ENCODE results near the gene CORIN.

CORIN gene, protein sequence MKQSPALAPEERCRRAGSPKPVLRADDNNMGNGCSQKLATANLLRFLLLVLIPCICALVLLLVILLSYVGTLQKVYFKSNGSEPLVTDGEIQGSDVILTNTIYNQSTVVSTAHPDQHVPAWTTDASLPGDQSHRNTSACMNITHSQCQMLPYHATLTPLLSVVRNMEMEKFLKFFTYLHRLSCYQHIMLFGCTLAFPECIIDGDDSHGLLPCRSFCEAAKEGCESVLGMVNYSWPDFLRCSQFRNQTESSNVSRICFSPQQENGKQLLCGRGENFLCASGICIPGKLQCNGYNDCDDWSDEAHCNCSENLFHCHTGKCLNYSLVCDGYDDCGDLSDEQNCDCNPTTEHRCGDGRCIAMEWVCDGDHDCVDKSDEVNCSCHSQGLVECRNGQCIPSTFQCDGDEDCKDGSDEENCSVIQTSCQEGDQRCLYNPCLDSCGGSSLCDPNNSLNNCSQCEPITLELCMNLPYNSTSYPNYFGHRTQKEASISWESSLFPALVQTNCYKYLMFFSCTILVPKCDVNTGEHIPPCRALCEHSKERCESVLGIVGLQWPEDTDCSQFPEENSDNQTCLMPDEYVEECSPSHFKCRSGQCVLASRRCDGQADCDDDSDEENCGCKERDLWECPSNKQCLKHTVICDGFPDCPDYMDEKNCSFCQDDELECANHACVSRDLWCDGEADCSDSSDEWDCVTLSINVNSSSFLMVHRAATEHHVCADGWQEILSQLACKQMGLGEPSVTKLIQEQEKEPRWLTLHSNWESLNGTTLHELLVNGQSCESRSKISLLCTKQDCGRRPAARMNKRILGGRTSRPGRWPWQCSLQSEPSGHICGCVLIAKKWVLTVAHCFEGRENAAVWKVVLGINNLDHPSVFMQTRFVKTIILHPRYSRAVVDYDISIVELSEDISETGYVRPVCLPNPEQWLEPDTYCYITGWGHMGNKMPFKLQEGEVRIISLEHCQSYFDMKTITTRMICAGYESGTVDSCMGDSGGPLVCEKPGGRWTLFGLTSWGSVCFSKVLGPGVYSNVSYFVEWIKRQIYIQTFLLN

DNA sequence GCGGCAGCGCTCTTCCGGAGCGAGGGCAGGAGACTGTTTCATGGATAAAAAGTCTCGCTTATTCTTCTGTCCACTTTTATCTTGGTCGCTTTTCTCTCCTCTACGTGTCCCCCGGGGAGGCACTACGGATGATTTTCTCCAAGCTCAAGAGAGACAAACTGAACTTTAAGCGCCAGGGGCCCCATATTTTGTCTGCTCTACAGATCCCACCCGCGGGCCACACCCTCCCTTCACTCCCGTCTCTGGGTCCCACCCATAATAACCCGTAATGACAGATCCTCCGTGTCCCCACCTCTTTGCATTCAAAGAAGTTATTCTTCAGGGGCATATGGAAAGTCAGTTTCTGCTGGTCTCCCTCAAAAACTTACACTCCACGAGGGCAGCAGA is at the start of gene CORIN:
Gene CORIN, minus strand, starts transcription at position 160 of the 387 bp plus-strand sequence. Its CDS starts 118 bp downstream, at position 42.
- no peak for DNase-seq (ENCODE audit: low read depth in 2 of 2)

DNA sequence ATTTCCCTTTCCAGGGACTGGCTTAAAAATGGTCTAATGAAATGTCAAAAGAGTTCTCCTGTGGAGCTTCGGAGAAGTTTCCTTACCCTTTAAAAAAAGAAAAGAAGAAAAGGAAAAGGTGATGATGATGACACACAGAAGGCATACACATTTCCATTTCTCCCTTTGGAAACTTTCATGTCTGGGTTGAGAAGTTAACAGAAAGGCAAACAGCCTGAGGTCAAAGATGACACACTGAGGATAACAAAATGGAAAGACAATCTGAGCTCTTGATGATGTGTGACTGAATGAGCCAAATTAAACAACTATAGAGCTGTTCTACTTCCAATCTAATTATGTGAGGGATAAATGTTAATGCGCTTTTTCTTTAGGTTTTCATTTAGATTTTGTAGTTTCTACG is 44.4 kb upstream of the CORIN start:
- no peak for DNase-seq (ENCODE audit: low read depth in 2 of 2)

DNA sequence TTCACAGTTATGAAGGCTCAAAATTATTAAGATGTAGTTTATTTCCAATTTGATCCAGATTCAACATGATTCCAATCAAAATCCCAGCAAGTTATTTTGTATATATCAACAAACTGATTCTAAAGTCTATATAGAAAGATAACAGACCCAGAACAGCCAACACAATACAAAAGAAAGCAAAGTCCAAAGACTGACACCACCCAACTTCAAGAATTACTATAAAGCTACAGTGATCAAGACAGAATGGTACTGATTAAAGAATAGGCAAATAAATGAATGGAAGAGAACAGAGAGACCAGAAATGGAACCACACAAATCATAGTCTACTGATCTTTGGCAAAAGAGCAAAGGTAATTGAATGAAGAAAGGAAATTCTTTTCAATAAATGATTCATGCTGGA is 41.6 kb upstream of the CORIN start:
- no peak for DNase-seq (ENCODE audit: low read depth in 2 of 2)

DNA sequence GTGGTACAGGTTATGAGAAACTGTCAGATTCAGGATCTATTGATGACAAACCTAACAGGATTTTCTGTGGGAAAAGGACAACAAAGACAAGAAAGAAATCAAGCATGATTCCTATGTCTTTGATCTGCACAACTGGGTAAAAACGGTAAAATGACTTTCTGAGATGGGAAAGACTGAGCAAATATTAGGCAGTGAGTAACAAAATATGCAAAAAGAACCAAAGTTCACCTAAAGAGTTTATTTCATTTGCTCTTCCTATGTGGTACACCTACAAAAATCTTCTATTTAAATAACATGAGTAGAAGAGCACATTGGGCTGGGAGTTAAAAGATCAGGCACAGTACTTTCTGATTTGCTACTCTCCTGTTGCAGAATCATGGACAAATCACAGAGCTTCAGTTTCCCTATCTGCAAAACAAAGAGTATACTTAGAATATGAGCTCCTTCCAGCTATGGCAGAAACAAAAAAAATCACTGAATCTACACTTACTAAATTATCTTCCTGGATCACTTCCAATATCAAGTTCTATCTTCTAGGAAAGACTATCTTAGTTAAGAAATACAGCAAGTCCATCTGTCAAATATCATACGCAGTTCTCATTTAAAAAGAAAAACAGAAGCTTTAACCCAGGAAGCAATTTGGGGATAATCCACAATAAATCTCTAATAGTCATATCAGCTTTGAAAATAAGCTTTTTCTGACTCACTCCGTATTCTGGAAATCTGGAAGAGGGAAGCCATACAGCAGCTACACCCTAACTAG is 39.1 kb upstream of the CORIN start:
- DNase-seq (ENCODE audit: low read depth in 2 of 2) = no peak

DNA sequence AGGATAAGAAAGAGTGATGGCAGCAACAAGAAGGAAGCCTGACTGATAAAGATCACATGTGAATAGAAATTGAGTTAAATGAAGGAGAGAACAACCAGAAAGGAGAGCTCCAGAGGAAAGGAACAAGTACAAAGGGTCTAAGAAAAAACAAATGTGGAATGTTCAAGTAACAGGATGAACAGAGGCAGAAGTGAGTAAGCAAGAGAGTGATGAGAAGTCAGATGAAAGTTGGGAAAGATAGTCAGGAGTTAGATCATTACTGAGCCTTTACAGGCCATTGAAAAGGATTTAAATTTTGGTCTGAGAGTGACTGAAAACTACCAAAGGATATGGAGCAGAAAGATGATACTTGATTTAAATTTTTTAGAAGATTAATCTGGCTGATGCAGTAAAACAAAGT is 38.4 kb upstream of the CORIN start:
- no peak for DNase-seq (ENCODE audit: low read depth in 2 of 2)

DNA sequence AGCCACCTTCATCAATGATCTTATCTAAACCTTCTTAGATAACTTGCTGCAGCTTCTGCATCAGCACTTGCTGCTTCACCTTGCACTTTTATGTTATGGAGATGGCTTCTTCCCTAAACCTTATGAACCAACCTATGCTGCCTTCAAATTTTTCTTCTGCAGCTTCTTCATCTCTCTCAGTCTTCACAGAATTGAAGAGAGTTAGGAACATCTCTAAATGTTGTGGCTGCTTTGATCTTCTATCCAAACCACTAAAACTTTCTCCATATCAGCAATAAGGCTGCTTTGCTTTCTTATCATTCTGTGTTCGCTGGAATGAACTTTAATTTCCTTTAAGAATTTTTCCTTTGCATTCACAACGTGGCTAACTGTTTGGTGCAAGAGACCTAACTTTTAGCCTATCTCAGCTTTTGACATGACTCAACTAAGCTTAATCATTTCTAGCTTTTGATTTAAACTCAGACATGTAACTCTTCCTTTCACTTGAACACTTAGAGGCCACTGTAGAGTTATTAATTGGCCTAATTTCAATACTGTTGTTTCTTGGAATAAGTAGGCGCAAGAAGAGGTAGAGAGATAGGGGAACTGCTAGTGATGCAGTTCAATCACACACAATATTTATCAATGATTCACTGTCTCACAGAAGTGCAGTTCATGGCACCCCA is 36.1 kb upstream of the CORIN start:
- DNase-seq (ENCODE audit: low read depth in 2 of 2) = no peak

DNA sequence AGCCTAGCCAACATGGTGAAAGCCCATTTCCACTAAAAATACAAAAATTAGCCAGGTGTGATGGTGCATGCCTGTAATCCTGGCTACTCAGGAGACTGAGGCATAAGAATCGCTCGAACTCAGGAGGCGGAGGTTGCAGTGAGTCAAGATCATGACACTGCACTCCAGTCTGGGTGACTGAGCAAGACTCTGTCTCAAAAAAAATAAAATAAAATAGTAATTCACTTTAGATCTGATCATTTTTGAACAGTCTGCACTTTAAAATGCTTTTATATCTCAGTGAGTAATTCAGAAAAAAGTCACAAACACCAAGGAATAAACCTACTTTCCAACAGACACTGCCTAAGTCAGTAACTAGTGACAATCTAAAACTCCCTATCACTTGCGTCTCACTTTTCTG is 25.6 kb upstream of the CORIN start:
- DNase-seq (ENCODE audit: low read depth in 2 of 2) = no peak

DNA sequence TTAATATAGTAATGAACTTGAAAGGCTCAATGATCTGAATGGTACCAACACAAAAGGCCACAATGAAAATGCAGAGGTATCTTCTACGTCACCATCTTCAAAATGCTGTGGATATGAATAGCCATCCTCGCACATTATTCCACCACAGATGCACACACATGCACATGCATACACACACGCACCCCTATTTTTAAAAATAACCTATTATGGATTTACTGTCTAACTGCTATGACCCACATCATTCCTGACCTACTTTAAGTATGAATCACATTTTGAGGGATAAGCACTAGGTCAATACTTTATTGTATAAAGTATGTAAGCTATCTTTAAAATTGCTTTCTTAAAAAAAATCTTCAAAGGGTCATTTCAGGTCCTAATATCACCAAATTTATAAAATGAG is 24.4 kb upstream of the CORIN start:
- DNase-seq (ENCODE audit: low read depth in 2 of 2) = no peak

DNA sequence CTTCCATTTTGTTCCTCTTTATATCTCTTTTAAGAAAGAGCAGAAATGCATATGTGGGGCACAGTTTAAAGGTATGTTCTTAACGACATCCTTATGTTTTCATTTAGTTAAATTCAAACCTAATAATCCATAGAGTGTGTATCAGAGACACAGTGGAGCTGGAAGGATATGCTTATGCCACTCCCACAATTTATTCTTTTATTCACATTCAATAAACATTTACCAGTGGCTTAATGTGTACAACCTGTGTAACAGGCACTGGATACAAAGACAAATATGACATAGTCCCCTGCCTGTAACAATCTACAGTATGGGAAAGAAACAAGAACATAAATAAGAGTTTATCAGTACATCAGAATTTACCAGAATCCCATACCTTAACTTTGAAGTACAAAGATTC is 22.4 kb upstream of the CORIN start:
- no peak for DNase-seq (ENCODE audit: low read depth in 2 of 2)

DNA sequence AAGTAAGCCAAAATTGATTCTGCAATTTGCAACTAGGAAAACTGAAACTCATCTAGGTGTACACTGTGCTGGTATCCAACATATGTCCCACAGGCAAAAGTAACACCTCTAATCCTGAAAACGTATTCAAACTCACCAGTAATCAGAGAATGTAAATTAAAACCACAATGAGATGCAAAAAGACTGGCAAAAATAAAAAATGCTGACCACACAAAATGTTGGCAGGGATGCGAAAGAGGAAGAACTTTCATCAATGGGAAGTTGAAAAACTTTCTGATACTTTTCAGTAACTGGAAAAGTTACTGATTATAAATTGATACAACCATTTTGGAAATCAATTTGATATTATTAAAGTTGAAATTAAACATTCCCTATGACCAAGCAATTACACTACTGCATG is 20.1 kb upstream of the CORIN start:
- no peak for DNase-seq (ENCODE audit: low read depth in 2 of 2)

DNA sequence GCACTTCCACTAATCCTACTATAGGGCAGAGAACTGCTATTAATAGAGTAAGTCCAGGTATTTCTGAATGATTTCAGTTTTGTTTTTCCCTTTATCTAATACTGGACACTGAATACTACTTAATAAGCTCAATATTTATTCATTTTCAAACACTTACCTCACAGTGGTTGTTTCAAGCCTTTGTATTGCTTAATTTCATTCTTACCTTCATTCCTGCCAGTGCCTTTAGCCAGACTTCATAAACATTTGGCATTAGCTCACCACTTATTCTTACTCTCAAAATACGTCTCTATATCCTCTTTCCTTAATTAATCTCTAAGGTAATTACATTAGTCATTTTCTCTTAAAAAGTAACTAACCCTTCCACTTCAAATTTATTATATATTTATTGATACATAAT is 18.8 kb upstream of the CORIN start:
- DNase-seq (ENCODE audit: low read depth in 2 of 2) = no peak

DNA sequence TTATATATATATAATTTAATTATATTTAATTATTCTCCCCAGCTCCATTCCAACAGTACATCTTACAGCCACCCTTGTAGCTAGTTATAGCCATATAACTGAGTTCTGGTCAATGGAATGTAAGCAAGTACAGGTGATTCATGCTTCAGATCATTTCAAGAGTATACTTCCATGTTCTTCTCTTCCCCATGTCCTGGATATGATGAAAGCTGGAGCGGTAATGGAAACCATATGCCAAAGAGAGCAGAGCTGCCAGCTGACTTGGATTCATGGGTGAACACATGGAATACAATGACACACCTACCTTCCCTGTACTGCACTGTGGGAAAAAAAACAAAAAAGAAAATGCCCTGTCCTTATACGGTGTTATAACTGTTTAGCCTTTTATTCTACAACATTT is 17.5 kb upstream of the CORIN start:
- DNase-seq (ENCODE audit: low read depth in 2 of 2) = no peak

DNA sequence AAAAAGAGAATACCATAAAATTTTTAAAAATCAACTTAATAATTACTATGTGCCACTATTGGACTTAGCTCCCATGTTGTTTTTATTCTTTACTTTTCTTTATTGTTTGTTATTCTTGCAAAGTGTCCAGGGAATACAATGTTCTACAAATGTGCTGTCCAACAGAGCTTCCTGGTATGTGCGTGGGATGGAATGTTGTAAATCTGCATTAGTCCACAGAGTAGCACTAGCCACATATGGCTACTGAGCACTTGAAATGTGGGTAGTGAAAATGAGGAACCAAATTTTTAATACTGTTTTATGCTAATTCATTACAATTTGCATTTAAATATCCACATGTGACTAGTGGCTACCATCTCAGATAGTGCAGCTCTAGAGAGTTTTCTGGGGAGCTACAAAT is 14.3 kb upstream of the CORIN start:
- DNase-seq (ENCODE audit: low read depth in 2 of 2) = no peak

DNA sequence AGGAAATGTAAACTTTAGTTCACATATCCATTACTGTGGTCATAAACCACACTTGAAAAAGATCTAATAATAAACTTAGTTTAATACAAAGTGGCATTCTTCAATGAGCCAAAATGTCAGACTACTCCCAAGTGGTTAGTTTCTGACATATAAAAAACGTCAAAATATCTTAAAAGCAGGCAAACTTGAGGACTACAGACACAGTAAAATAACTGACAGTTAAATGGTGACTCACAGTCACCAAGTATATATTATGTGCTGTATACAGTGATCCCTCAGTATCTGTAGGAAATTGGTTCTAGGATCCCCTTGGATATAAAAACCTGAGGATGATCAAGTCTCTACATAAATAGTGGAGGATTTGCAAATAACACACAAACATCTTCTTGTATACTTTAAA is 11.6 kb upstream of the CORIN start:
- no peak for DNase-seq (ENCODE audit: low read depth in 2 of 2)

DNA sequence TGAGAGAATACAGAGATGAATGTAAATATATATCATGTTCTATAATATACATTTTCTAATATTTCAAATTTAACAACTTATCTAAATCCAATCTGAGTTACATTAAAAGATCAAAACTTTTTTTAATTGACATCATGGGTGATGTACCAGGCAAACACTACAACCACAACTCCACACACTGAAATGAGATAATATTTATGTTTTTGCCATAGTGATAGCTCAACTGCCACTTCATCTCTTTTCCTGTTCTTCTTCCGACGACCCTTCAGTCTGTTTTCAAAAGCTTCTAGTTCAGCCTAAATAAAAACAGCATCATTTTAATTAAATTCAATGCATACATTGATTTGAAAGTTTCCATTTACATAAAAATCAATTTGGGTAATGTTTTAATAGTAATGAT is 10.2 kb upstream of the CORIN start:
- DNase-seq (ENCODE audit: low read depth in 2 of 2) = no peak

DNA sequence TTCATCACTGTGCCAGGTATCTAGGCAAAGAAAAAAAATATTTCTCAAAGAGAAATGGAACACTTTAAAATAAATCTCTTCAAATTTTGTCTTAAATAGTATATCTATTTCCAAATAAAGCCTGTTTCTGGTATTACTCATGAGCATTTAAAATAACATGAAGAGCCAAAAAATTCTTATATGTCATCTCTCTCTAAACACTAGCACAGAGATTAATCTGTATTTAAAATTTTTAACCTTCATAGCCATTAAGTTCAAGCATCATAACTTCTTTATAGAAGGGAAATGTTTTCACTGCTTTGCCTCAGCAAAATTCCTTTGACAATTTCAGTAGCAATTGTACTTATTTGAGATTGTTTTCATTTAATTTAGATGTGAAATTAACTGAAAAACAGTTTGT is 5.1 kb upstream of the CORIN start:
- DNase-seq (ENCODE audit: low read depth in 2 of 2) = no peak

DNA sequence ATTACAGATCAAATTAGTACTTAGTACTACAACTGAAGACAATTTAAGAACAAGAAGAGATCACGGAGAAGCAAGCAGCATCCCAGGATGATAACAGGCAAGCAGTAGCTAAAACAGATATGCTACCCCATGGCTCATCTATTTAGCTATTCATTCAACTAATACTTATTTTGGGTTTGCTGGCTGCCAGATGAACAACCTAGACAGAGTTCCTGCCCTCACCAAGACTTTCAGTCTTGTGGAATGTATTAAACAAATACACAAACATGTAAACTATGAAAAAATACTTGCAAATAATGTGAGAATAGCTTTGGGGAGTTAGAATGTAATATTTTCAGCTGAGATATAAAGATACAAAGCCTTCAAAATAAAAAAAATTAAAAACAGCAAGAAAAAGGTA is 2.4 kb upstream of the CORIN start:
- DNase-seq (ENCODE audit: low read depth in 2 of 2) = no peak

DNA sequence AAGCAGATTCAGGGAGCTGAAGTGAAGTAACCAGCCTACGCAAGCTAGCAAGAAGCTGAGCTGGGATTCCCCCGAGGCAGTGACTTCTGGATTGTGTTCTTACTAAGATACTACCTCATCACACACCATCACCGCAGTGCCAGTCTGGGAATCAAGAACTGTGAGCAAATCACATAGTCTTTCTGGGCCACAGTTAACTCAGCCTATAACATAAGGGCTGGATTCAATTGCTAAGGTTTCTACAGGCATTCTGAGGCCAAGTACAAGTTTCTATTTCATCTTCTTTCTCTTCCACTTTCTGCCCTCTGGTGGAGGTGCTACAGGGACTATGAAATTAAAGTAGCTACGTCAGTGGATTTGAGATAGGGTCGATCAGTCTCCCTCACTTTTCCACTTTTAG is 1.4 kb upstream of the CORIN start:
- peak in 1 of 2 donors; percentile 43 for DNase-seq (ENCODE audit: low read depth in 2 of 2)

DNA sequence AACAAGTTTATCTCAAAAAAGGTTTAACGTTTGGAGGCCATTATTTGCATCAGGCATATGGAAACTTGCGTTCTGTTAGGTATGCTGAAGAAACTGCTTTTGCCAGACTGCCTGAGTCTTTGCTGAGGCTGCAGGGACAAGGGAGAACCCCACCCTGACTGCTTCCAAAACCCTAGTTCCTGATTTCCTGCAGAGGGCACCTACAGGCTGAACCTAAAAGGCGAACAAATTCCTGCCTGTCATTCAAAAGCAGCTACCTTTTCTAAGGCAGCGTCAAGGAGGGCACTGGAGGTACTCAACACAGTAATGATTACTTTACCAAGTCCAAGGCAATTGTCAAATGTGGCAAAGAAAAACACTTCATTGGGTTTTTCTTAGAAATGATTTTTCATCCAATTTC is 578 bp upstream of the CORIN start:
- no peak for DNase-seq (ENCODE audit: low read depth in 2 of 2)

DNA sequence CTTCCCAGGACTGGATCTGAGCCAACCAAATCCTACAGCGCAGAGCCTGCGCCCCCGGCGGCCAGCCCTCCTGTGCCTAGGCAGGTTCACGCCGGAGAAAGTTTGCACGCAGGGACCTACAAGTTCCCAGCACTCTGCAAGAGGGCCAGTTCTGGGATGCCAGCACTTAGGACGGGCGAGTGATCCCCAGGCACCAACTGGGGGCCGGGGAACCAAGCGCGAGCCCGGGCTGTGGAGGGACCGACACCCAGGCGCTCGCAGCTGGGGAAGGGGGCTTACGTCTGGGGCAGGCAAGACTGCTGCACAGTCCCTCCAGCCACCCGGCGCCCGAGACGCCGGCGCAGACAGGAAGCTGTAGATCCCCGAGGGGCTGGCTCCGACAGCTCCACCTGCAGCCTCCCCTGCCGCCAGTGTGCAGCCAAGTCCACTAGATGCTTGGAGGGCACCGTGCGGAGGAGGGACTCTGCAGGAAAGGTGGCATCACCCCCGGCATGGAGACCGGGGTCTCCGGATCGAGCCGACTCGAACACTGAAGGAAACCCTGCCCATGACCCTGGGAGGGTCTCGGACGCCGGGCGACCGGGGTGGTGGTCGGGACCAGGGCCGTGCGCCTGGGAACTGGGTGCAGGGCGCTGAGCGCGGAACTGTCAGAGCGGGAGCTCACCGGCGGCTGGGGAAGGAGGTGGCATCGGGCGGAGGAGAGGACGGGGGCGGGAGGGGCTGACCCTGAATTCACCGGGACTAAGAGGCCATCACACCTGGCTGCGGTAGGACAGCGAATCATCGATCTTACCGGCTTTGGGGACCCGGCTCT is 566 bp downstream of the CORIN start:
- peak; percentile 26 to 37 for DNase-seq (ENCODE audit: low read depth in 2 of 2)
